Stimulated activated naive B cell treated with anti-CD40 and anti-IgM and Interleukin-4, amounts not matched to agents 10 μg/mL and 1 μg/mL and 100 μg/mL, for 72 hours (primary cell): ENCODE data around the gene PDE4A.

Source experiments
- ATAC-seq, 2 donors: fragments of 150-1000 bp; cut with Tn5 transposase; replicated peaks; 2 replicates each; pipeline ENCODE4 v1.10.0; 2021; ENCODE audit warnings: moderate library complexity in 1 of 2
- DNase-seq: peaks from one replicate; pipeline ENCODE4 v3.0.0; 2021
- H3K27ac Mint-ChIP-seq: one replicate; pipeline ENCODE4 v1.8.0; 2022; ENCODE audit warnings: mild to moderate bottlenecking, mixed read lengths
- H3K27me3 Mint-ChIP-seq, 2 donors: one replicate each; pipeline ENCODE4 v1.8.0; 2022; ENCODE audit warnings: mixed read lengths in 2 of 2
- H3K36me3 Mint-ChIP-seq, 2 donors: one replicate each; pipeline ENCODE4 v1.8.0; 2022; ENCODE audit warnings: mixed read lengths in 2 of 2, mild to moderate bottlenecking in 1 of 2
- H3K4me1 Mint-ChIP-seq, 2 donors: one replicate each; pipeline ENCODE4 v1.8.0; 2022; ENCODE audit warnings: mixed read lengths in 2 of 2, mild to moderate bottlenecking in 1 of 2
- H3K4me3 Mint-ChIP-seq, 2 donors: one replicate each; pipeline ENCODE4 v1.8.0; 2022; ENCODE audit warnings: mild to moderate bottlenecking in 2 of 2, mixed read lengths in 2 of 2, moderate library complexity in 1 of 2
- H3K9me3 Mint-ChIP-seq, 2 donors: one replicate each; pipeline ENCODE4 v1.8.0; 2022; ENCODE audit warnings: mixed read lengths in 2 of 2, mild to moderate bottlenecking in 1 of 2

The PDE4A gene

GRCh38 chr19:10412257-10412977 lies 7.9 kb upstream of the PDE4A start:
- H3K27me3 Mint-ChIP-seq, result peaks cover 0 to 8% of the 10 kb centered on the region in 2 donors
- H3K4me3 Mint-ChIP-seq, result peak overlapping the region; percentile 25 to 62
- H3K9me3 Mint-ChIP-seq, result peaks cover 3% of the 10 kb centered on the region in 2 donors
- DNase-seq (peak; percentile 56), ATAC-seq (peak; percentile 66 to 69)
- H3K36me3 Mint-ChIP-seq, result peaks cover 4 to 8% of the 10 kb centered on the region in 2 donors
- peak overlapping the region; percentile 92 for H3K27ac Mint-ChIP-seq
- H3K4me1 Mint-ChIP-seq, result peaks cover 43 to 85% of the 10 kb centered on the region in 2 donors

GRCh38 chr19:10416083-10416379 lies 4.3 kb upstream of the PDE4A start:
- peak overlapping the region; percentile 95 for H3K27ac Mint-ChIP-seq
- H3K9me3 Mint-ChIP-seq, result peaks cover 3% of the 10 kb centered on the region in 2 donors
- H3K27me3 Mint-ChIP-seq, result peaks cover 24 to 25% of the 10 kb centered on the region in 2 donors
- ATAC-seq (no peak), DNase-seq (no peak)
- peaks cover 2 to 9% of the 10 kb centered on the region in 2 donors for H3K36me3 Mint-ChIP-seq
- H3K4me1 Mint-ChIP-seq, result peaks cover 38 to 80% of the 10 kb centered on the region in 2 donors
- H3K4me3 Mint-ChIP-seq, result peak overlapping the region; percentile 79 to 84

GRCh38 chr19:10416380-10417257 lies 3.7 kb upstream of the PDE4A start:
- peak overlapping the region; percentile 79 to 84 for H3K4me3 Mint-ChIP-seq
- H3K27me3 Mint-ChIP-seq, result peaks cover 30 to 31% of the 10 kb centered on the region in 2 donors
- peak overlapping the region; percentile 95 for H3K27ac Mint-ChIP-seq
- ATAC-seq (peak; percentile 46 to 54), DNase-seq (peak; percentile 89)
- peaks cover 3% of the 10 kb centered on the region in 2 donors for H3K9me3 Mint-ChIP-seq
- peaks cover 42 to 80% of the 10 kb centered on the region in 2 donors for H3K4me1 Mint-ChIP-seq
- H3K36me3 Mint-ChIP-seq, result peaks cover 2 to 9% of the 10 kb centered on the region in 2 donors

- DNase-seq, result no peak
Observed at GRCh38 chr19:10417541-10418234, 2.6 kb upstream of the PDE4A start.

GRCh38 chr19:10418235-10418484 lies 2.2 kb upstream of the PDE4A start:
- Mint-ChIP-seq H3K4me3 (peak overlapping the region; percentile 86 to 91), H3K36me3 (peaks cover 2 to 9% of the 10 kb centered on the region in 2 donors), H3K27ac (peak overlapping the region; percentile 63), H3K27me3 (peaks cover 39 to 40% of the 10 kb centered on the region in 2 donors), H3K9me3 (peaks cover 3% of the 10 kb centered on the region in 2 donors), H3K4me1 (peaks cover 47 to 80% of the 10 kb centered on the region in 2 donors)
- no peak for ATAC-seq
- DNase-seq, result no peak

More at GRCh38 chr19:10417541-10418234, 2.6 kb upstream of the PDE4A start:
- no peak for ATAC-seq
- Mint-ChIP-seq H3K27me3 (peaks cover 39 to 40% of the 10 kb centered on the region in 2 donors), H3K27ac (peak overlapping the region; percentile 42), H3K9me3 (peaks cover 3% of the 10 kb centered on the region in 2 donors), H3K4me3 (peak overlapping the region; percentile 86 to 91), H3K36me3 (peaks cover 2 to 9% of the 10 kb centered on the region in 2 donors), H3K4me1 (peaks cover 47 to 83% of the 10 kb centered on the region in 2 donors)

- peaks cover 51 to 80% of the 10 kb centered on the region in 2 donors for H3K4me1 Mint-ChIP-seq
- ATAC-seq (no peak), DNase-seq (no peak)
- H3K4me3 Mint-ChIP-seq, result peak overlapping the region; percentile 86 to 91
- peaks cover 3% of the 10 kb centered on the region in 2 donors for H3K9me3 Mint-ChIP-seq
- H3K36me3 Mint-ChIP-seq, result peaks cover 2 to 9% of the 10 kb centered on the region in 2 donors
- H3K27ac Mint-ChIP-seq, result peak overlapping the region; percentile 81
- peaks cover 39 to 40% of the 10 kb centered on the region in 2 donors for H3K27me3 Mint-ChIP-seq
Observed at GRCh38 chr19:10418485-10419199, 1.7 kb upstream of the PDE4A start.

GRCh38 chr19:10419200-10419645 lies 1.1 kb upstream of the PDE4A start:
- DNase-seq (no peak), ATAC-seq (no peak)
- peaks cover 39 to 40% of the 10 kb centered on the region in 2 donors for H3K27me3 Mint-ChIP-seq
- H3K36me3 Mint-ChIP-seq, result peaks cover 2 to 9% of the 10 kb centered on the region in 2 donors
- peak overlapping the region; percentile 86 to 91 for H3K4me3 Mint-ChIP-seq
- peaks cover 56 to 83% of the 10 kb centered on the region in 2 donors for H3K4me1 Mint-ChIP-seq
- H3K27ac Mint-ChIP-seq, result peak overlapping the region; percentile 94
- H3K9me3 Mint-ChIP-seq, result peaks cover 3% of the 10 kb centered on the region in 2 donors

GRCh38 chr19:10419646-10420443 lies 493 bp upstream of the PDE4A start:
- H3K36me3 Mint-ChIP-seq, result peaks cover 2 to 9% of the 10 kb centered on the region in 2 donors
- peaks cover 3% of the 10 kb centered on the region in 2 donors for H3K9me3 Mint-ChIP-seq
- DNase-seq, result peak; percentile 71
- peaks cover 39 to 40% of the 10 kb centered on the region in 2 donors for H3K27me3 Mint-ChIP-seq
- peak; percentile 33 to 51 for ATAC-seq
- H3K27ac Mint-ChIP-seq, result peak overlapping the region; percentile 94
- peak overlapping the region; percentile 86 to 91 for H3K4me3 Mint-ChIP-seq
- peaks cover 60 to 89% of the 10 kb centered on the region in 2 donors for H3K4me1 Mint-ChIP-seq

- peaks cover 60 to 92% of the 10 kb centered on the region in 2 donors for H3K4me1 Mint-ChIP-seq
- no peak for ATAC-seq
- no peak for DNase-seq
- H3K9me3 Mint-ChIP-seq, result peaks cover 3% of the 10 kb centered on the region in 2 donors
- peak overlapping the region; percentile 43 for H3K27ac Mint-ChIP-seq
- H3K27me3 Mint-ChIP-seq, result peaks cover 38 to 40% of the 10 kb centered on the region in 2 donors
- H3K36me3 Mint-ChIP-seq, result peaks cover 2 to 8% of the 10 kb centered on the region in 2 donors
- H3K4me3 Mint-ChIP-seq, result peak overlapping the region; percentile 79 to 86
Observed at GRCh38 chr19:10421240-10422045, 1.1 kb downstream of the PDE4A start.

- ATAC-seq, result no peak
- H3K4me1 Mint-ChIP-seq, result peaks cover 55 to 90% of the 10 kb centered on the region in 2 donors
- DNase-seq, result no peak
- peak overlapping the region; percentile 79 to 86 for H3K4me3 Mint-ChIP-seq
- peaks cover 32 to 40% of the 10 kb centered on the region in 2 donors for H3K27me3 Mint-ChIP-seq
- H3K27ac Mint-ChIP-seq, result no peak overlapping the region
- peaks cover 0 to under 1% of the 10 kb centered on the region in 2 donors for H3K9me3 Mint-ChIP-seq
- H3K36me3 Mint-ChIP-seq, result peaks cover 0 to 6% of the 10 kb centered on the region in 2 donors
Observed at GRCh38 chr19:10422046-10422461, 1.7 kb downstream of the PDE4A start.

GRCh38 chr19:10422846-10423245 lies 2.5 kb downstream of the PDE4A start:
- no peak overlapping the region for H3K4me3 Mint-ChIP-seq

GRCh38 chr19:10424011-10424637 lies 3.8 kb downstream of the PDE4A start:
- Mint-ChIP-seq H3K36me3 (peaks cover 0 to 16% of the 10 kb centered on the region in 2 donors), H3K27me3 (peaks cover 25 to 27% of the 10 kb centered on the region in 2 donors), H3K4me1 (peaks cover 62 to 91% of the 10 kb centered on the region in 2 donors), H3K27ac (peak overlapping the region; percentile 96), H3K9me3 (peaks cover 0 to 4% of the 10 kb centered on the region in 2 donors), H3K4me3 (peak overlapping the region; percentile 72 to 83)
- DNase-seq (peak; percentile 63), ATAC-seq (peak; percentile 12 to 17)

More at GRCh38 chr19:10422846-10423245, 2.5 kb downstream of the PDE4A start:
- Mint-ChIP-seq H3K4me1 (peaks cover 59 to 90% of the 10 kb centered on the region in 2 donors), H3K9me3 (peaks cover 0 to 4% of the 10 kb centered on the region in 2 donors), H3K27ac (peak overlapping the region; percentile 17), H3K27me3 (peaks cover 31 to 38% of the 10 kb centered on the region in 2 donors), H3K36me3 (peaks cover 0 to 10% of the 10 kb centered on the region in 2 donors)
- DNase-seq (no peak), ATAC-seq (no peak)
